Small intestine (tissue), 7 donors: Measurements from ENCODE around the gene SERPINA7. TPM values are rescaled to one million over a fixed set of nuclear protein-coding genes. Genes with fewer than 3 reads are reported as not detected.
"Not testable (repeated sequence)": the region's sequence is repeated elsewhere in the genome, so short reads cannot be mapped to it uniquely, and the experiment has no call there.

Experiments used
- DNase-seq, 2 donors: peaks; one replicate each; pipeline versions ENCODE4 v3.0.0 to v3.0.0-alpha.2; 2013
- FAIRE-seq: peaks from 2 replicates; lab custom pipeline; 2012; peaks lifted over from hg19 to GRCh38; lab: Jason Lieb, UNC
- H3K27ac ChIP-seq, 3 donors: one replicate each; pipeline ENCODE4 v1.5.1; 2013; ENCODE audit warnings: low read length in 2 of 3, mild to moderate bottlenecking in 2 of 3, control low read depth in 1 of 3, inconsistent platforms in 1 of 3, low read depth in 1 of 3, moderate library complexity in 1 of 3
- H3K27me3 ChIP-seq, 3 donors: one replicate each; pipeline ENCODE4 v1.6.1; 2013; ENCODE audit warnings: low read length in 3 of 3, inconsistent platforms in 1 of 3; ENCODE audit not compliant: control insufficient read depth in 3 of 3, insufficient read depth in 3 of 3
- H3K36me3 ChIP-seq, 3 donors: one replicate each; pipeline ENCODE4 v1.6.1; 2013; ENCODE audit warnings: low read length in 3 of 3, inconsistent platforms in 1 of 3, low read depth in 1 of 3, mild to moderate bottlenecking in 1 of 3, moderate library complexity in 1 of 3; ENCODE audit not compliant: control insufficient read depth in 3 of 3, insufficient read depth in 2 of 3
- H3K4me1 ChIP-seq, 3 donors: one replicate each; pipeline ENCODE4 v1.6.1; 2013; ENCODE audit warnings: low read length in 2 of 3, inconsistent platforms in 1 of 3, low read depth in 1 of 3, mild to moderate bottlenecking in 1 of 3, moderate library complexity in 1 of 3; ENCODE audit not compliant: control insufficient read depth in 3 of 3, insufficient read depth in 2 of 3
- H3K4me3 ChIP-seq, 3 donors: one replicate each; pipeline ENCODE4 v1.5.1; 2013; ENCODE audit warnings: low read length in 3 of 3, control low read depth in 1 of 3, inconsistent platforms in 1 of 3, low read depth in 1 of 3, mild to moderate bottlenecking in 1 of 3, moderate library complexity in 1 of 3
- H3K9me3 ChIP-seq, 2 donors: one replicate each; pipeline ENCODE4 v1.6.1; 2013; ENCODE audit warnings: low read depth in 1 of 2, low read length in 1 of 2; ENCODE audit not compliant: control insufficient read depth in 2 of 2, insufficient read depth in 1 of 2
- WGBS, 3 donors: extraction: QIAGEN DNeasy Blood & Tissue Kit; methylation state at CpG; one replicate each; pipeline ENCODE4 v1.1.7; 2013; 5-methylcytosine and 5-hydroxymethylcytosine counted together
- polyA plus RNA-seq, 4 donors: library from polyadenylated mRNA; stranded (reverse) in 3 of 4; unstranded in 1 of 4; fragments of 200-250 nt in 3 of 4; fragments of 120-200 nt in 1 of 4; gene quantifications; one replicate each; pipeline versions ENCODE4 v1.2.1 to v1.2.3, GENCODE V29; 2013
- donor health status: healthy with polysubstance abuse.
- donor health status: control.
- donor health status: control.
- donor health status: Bipolar disorder and iron deficiency.
- donor health status: healthy.

The SERPINA7 gene
- polyA plus RNA-seq, 4 donors, result 0.49 to 1.5 TPM; not detected in 2

GRCh38 chrX:105999294-105999693 is 39.2 kb downstream of the SERPINA7 start:
- no peak overlapping the region for H3K4me3 ChIP-seq
- WGBS, 3 donors, result 38 to 72% (median 68%) methylated on average over 1 of the region's 1 CpG
- H3K4me1 ChIP-seq, result no peaks in the 10 kb centered on the region
- no peaks in the 10 kb centered on the region for H3K27me3 ChIP-seq
- no peaks in the 10 kb centered on the region for H3K9me3 ChIP-seq
- no peak for FAIRE-seq
- no peaks in the 10 kb centered on the region for H3K36me3 ChIP-seq
- H3K27ac ChIP-seq, result no peak overlapping the region
- DNase-seq, result no peak

DNA sequence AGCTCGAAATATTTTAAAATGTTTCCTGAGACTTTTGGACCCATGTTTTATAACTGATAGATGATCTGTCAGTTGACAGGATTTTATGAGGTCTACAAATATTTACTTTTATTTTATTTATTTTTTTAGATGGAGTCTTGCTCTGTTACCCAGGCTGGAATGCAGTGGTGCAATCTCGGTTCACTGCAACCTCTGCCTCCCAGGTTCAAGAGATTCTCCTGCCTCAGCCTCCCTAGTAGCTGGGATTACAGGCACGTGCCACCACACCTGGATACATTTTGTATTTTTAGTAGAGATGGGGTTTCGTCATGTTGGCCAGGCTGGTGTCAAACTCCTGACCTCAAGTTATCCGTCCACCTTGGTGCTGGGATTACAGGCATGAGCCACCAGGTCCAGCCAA is 50.0 kb downstream of the SERPINA7 start:
- H3K4me3 ChIP-seq, H3K36me3 ChIP-seq, FAIRE-seq, DNase-seq, H3K9me3 ChIP-seq, H3K4me1 ChIP-seq, H3K27me3 ChIP-seq, H3K27ac ChIP-seq: not testable (repeated sequence)
- WGBS, 3 donors, result 52 to 68% (median 58%) methylated on average over 5 of the region's 5 CpGs

Other genes with a start within 250 kb of the SERPINA7 start
- gene NRK, start 216.2 kb downstream of the SERPINA7 start, polyA plus RNA-seq, result under 1 TPM in 2 of 4 donors, not detected in 2; 0.06 to 0.77 TPM
- 10 to 100 TPM in 1 of 4 donors, under 1 TPM in 1, not detected in 2; 0.10 to 34.0 TPM for gene PWWP3B, start 129.6 kb upstream of the SERPINA7 start, polyA plus RNA-seq